ENCODE data around the gene TUT4. TPM values are rescaled to one million over a fixed set of nuclear protein-coding genes. Genes with fewer than 3 reads are reported as not detected.

Gene TUT4
- total RNA-seq, 1 donor from 2014 or later: 78.5 TPM

DNA sequence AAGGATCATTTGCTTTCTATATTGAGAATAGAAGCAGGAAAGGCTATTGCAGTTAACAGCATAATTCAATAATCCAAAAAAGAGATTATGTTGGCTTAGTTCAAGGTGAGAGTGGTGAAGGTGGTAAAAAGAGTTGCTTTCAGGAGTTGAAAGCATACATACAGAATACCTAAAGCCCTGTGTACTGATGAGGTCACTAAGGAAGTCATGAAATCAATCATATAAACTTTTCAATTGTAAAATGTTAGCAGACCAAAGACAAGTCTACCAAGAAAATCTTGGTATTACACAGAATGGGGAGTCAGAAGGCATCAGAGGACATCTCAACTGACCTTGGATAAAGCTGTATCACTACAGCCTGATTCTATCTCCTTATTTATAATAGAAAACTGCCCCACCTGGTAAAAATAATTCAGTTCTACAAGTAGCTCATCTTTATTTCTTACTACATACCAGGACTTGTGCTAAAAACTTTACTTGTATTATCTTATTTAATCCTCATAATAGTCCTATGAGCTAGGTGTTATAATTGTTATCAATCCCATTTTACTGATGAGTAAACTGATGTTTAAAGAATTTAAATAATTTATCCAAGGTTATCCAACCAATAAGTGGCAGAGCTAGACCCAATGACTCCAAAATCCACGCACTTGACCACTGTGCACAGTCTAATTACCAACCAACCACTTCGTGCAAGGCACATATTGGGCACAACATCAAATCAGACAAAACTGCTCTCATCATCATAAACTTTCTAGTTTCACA is 40.9 kb downstream of the TUT4 start:
- H3K4me1 Mint-ChIP-seq (ENCODE audit: unreplicated experiment): peaks cover 8% of the 10 kb centered on the region
- no peak for DNase-seq (ENCODE audit: low spot score)
- H3K27me3 Mint-ChIP-seq (ENCODE audit: unreplicated experiment): no peaks in the 10 kb centered on the region
- peaks cover 4% of the 10 kb centered on the region for H3K36me3 Mint-ChIP-seq (ENCODE audit: low read depth, unreplicated experiment)
- TF ChIP-seq, protein P1, sequence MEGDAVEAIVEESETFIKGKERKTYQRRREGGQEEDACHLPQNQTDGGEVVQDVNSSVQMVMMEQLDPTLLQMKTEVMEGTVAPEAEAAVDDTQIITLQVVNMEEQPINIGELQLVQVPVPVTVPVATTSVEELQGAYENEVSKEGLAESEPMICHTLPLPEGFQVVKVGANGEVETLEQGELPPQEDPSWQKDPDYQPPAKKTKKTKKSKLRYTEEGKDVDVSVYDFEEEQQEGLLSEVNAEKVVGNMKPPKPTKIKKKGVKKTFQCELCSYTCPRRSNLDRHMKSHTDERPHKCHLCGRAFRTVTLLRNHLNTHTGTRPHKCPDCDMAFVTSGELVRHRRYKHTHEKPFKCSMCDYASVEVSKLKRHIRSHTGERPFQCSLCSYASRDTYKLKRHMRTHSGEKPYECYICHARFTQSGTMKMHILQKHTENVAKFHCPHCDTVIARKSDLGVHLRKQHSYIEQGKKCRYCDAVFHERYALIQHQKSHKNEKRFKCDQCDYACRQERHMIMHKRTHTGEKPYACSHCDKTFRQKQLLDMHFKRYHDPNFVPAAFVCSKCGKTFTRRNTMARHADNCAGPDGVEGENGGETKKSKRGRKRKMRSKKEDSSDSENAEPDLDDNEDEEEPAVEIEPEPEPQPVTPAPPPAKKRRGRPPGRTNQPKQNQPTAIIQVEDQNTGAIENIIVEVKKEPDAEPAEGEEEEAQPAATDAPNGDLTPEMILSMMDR (IDR thresholded peaks at IDR 0.05; ENCODE audit: unreplicated experiment): no peak
- H3K4me3 Mint-ChIP-seq (ENCODE audit: unreplicated experiment): no peak overlapping the region
- H3K9me3 Mint-ChIP-seq (ENCODE audit: unreplicated experiment): no peaks in the 10 kb centered on the region
- no peak overlapping the region for H3K27ac Mint-ChIP-seq (ENCODE audit: unreplicated experiment)

DNA sequence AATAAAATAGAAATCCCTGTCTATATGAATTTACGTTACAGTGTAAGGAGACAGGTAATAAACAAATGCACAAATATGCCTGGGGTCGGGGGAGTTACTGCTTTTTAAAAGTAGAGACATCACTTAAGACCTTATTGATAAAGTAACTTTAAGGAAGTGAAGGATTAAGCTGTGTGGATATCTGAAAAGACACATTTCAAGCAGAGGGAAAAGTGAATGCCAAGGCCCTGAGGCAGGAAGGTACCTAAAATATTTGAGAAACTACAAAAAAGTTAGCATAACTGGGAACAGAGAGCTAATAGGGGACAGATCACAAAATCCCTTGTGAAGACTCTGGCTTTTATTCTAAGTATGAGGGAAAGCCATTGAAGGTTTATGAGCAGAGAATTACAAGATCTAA is 41.5 kb downstream of the TUT4 start:
- Mint-ChIP-seq H3K4me3 (ENCODE audit: unreplicated experiment) (no peak overlapping the region), H3K36me3 (ENCODE audit: low read depth, unreplicated experiment) (peaks cover 4% of the 10 kb centered on the region), H3K4me1 (ENCODE audit: unreplicated experiment) (peaks cover 8% of the 10 kb centered on the region), H3K9me3 (ENCODE audit: unreplicated experiment) (no peaks in the 10 kb centered on the region), H3K27ac (ENCODE audit: unreplicated experiment) (no peak overlapping the region), H3K27me3 (ENCODE audit: unreplicated experiment) (no peaks in the 10 kb centered on the region)
- TF ChIP-seq, protein P1 (IDR thresholded peaks at IDR 0.05; ENCODE audit: unreplicated experiment): no peak
- no peak for DNase-seq (ENCODE audit: low spot score)

GRCh38 chr1:52506920-52507546 is 45.9 kb downstream of the TUT4 start:
- H3K27ac Mint-ChIP-seq (ENCODE audit: unreplicated experiment): no peak overlapping the region

GRCh38 chr1:52506349-52506748 is 46.5 kb downstream of the TUT4 start:
- no peaks in the 10 kb centered on the region for H3K27me3 Mint-ChIP-seq (ENCODE audit: unreplicated experiment)
- no peak for DNase-seq (ENCODE audit: low spot score)
- H3K4me3 Mint-ChIP-seq (ENCODE audit: unreplicated experiment): no peak overlapping the region
- H3K9me3 Mint-ChIP-seq (ENCODE audit: unreplicated experiment): no peaks in the 10 kb centered on the region
- TF ChIP-seq, protein P1 (IDR thresholded peaks at IDR 0.05; ENCODE audit: unreplicated experiment): no peak
- H3K27ac Mint-ChIP-seq (ENCODE audit: unreplicated experiment): no peak overlapping the region
- peaks cover 8% of the 10 kb centered on the region for H3K4me1 Mint-ChIP-seq (ENCODE audit: unreplicated experiment)
- H3K36me3 Mint-ChIP-seq (ENCODE audit: low read depth, unreplicated experiment): peaks cover 4% of the 10 kb centered on the region

More at GRCh38 chr1:52506920-52507546, 45.9 kb downstream of the TUT4 start:
- no peaks in the 10 kb centered on the region for H3K27me3 Mint-ChIP-seq (ENCODE audit: unreplicated experiment)
- H3K9me3 Mint-ChIP-seq (ENCODE audit: unreplicated experiment): no peaks in the 10 kb centered on the region
- peaks cover 8% of the 10 kb centered on the region for H3K4me1 Mint-ChIP-seq (ENCODE audit: unreplicated experiment)
- DNase-seq (ENCODE audit: low spot score): no peak
- H3K4me3 Mint-ChIP-seq (ENCODE audit: unreplicated experiment): no peak overlapping the region
- TF ChIP-seq, protein P1 (IDR thresholded peaks at IDR 0.05; ENCODE audit: unreplicated experiment): no peak
- H3K36me3 Mint-ChIP-seq (ENCODE audit: low read depth, unreplicated experiment): peaks cover 4% of the 10 kb centered on the region

- Mint-ChIP-seq H3K4me3 (ENCODE audit: unreplicated experiment) (no peak overlapping the region), H3K27ac (ENCODE audit: unreplicated experiment) (no peak overlapping the region), H3K36me3 (ENCODE audit: low read depth, unreplicated experiment) (peaks cover 4% of the 10 kb centered on the region), H3K4me1 (ENCODE audit: unreplicated experiment) (peaks cover 8% of the 10 kb centered on the region), H3K27me3 (ENCODE audit: unreplicated experiment) (no peaks in the 10 kb centered on the region), H3K9me3 (ENCODE audit: unreplicated experiment) (no peaks in the 10 kb centered on the region)
- TF ChIP-seq, protein P1 (IDR thresholded peaks at IDR 0.05; ENCODE audit: unreplicated experiment): no peak
- no peak for DNase-seq (ENCODE audit: low spot score)
These were observed 48.2 kb downstream of the TUT4 start for GRCh38 chr1:52504720-52505119.
